GM13976 (cell line): Measurements from ENCODE around the gene AADAC.
"Not testable (repeated sequence)": the region's sequence is repeated elsewhere in the genome, so short reads cannot be mapped to it uniquely, and the experiment has no call there.

Source experiments
- DNase-seq: peaks from one replicate; pipeline ENCODE4 v3.0.0; 2012; ENCODE audit warnings: low spot score
- in situ Hi-C: fragments of 300-500 bp; cut with MboI; formaldehyde crosslinking; loops from one replicate; pipeline ENCODE4 v1.12.0; 2022; ENCODE audit warnings: low sequenced_read_pairs, mixed read lengths, inconsistent platforms; ENCODE audit not compliant: unreplicated experiment
- TF ChIP-seq, protein P1 (sequence below): IDR thresholded peaks from 2 replicates; pipeline ENCODE4 v1.5.1; 2012; ENCODE audit warnings: borderline replicate concordance, mild to moderate bottlenecking; ENCODE audit not compliant: insufficient read depth; ENCODE audit errors: extremely low read depth, missing control alignments, control extremely low read depth

AADAC gene

DNA sequence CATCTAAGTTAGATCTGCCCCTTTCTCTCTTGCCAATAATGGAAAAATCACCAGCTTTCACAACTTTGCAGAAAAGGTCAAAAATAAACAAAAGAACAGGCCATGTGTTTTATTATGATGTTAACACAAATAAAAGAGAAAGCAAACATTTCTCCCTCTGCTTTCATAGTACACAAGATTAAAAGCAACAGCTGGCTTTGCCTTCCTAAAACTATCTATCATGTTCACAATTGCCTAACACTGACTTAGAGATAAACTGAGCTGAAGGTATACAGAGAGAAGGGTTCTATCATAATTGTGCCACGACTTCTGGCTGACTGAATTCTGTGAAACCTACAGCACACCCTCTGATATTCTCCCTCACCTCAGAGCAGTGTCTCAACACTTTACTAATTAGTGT, 29.4 kb downstream of the AADAC start:
- in situ Hi-C loops, result loop anchor here (10.0 kb wide), 1 partner anchor 72 kb away; no protein-coding TSS in a partner anchor
- DNase-seq, result no peak
- TF ChIP-seq, protein P1, sequence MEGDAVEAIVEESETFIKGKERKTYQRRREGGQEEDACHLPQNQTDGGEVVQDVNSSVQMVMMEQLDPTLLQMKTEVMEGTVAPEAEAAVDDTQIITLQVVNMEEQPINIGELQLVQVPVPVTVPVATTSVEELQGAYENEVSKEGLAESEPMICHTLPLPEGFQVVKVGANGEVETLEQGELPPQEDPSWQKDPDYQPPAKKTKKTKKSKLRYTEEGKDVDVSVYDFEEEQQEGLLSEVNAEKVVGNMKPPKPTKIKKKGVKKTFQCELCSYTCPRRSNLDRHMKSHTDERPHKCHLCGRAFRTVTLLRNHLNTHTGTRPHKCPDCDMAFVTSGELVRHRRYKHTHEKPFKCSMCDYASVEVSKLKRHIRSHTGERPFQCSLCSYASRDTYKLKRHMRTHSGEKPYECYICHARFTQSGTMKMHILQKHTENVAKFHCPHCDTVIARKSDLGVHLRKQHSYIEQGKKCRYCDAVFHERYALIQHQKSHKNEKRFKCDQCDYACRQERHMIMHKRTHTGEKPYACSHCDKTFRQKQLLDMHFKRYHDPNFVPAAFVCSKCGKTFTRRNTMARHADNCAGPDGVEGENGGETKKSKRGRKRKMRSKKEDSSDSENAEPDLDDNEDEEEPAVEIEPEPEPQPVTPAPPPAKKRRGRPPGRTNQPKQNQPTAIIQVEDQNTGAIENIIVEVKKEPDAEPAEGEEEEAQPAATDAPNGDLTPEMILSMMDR, result no peak

DNA sequence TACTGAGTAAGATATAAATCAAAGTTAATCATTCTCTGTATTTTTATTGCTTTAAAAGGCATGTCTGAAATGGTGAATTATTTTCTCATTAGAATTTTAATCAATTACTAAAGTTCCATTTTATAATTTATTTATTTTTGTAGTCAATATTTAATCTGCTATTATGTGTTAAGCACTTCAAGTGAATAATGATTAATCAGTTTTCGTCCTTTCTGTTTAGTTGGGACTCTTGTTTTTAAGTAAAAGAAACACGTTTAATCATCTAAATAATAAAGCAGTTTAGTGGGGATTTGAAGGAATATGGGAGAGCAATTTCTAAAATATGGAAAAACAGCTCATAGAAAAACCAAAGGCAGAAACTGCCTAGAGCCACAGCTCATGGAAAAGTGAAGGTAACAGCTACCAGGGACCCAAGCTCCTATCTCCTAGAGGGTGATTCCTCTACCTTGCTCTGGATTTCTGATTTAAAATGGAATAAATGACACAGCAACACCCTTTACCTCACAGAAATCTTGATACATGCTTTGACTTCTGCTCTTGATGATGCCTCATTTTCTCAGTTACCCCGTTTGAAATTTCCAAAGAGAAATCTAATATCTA, 31.5 kb downstream of the AADAC start:
- in situ Hi-C loops, result loop anchor here (10.0 kb wide), 1 partner anchor 69 kb away; no protein-coding TSS in a partner anchor
- TF ChIP-seq, protein P1, result no peak
- no peak for DNase-seq

DNA sequence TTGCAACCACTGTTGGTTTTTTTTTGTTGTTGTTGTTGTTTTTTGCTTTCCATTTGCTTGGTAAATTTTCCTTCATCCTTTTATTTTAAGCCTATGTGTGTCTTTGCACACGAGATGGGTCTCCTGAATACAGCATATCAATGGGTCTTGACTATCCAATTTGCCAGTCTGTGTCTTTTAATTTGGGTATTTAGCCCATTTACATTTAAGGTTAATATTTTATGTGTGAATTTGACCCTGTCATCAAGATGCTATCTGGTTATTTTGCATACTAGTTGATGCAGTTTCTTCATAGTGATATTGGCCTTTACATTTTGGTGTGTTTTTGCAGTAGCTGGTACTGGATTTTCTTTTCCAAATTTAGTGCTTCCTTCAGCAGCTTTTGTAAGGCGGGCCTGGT, 36.1 kb downstream of the AADAC start:
- DNase-seq, in situ Hi-C loops: not testable (repeated sequence)

DNA sequence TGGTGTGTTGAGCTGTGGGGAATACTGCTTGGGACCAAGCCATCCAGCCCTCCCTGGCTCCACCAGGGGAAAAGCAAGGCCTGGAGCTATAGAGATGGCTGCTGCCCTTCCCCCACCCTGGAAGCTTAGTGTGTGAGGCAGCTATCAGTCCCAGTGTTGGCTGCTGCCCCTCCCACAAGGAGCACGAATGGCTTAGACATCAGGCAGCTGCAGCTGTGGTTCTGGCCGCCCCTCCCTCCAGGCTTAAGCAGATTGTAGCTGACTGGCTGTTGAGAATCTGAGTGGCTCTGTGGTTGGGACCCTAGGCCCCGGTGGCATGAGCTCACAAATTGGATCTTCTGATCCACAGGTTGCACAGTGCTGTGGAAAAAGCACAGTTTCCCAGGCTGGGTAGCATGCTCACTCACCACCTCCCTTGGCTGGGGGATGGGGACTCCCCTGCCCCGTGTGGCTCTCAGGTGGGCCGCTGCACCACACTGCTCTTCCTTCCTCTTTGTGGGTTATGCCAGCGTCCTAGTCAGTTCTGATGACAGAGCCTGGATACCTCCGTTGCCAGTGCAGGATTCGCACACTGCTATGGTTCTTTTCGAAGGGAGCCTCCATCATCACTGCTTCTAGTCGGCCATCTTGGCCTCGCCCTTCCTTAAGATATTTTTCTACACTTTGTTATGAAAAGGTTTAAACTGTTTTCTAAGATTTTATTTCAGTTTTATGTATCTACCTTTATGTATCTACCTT, 38.3 kb downstream of the AADAC start:
- in situ Hi-C loops, result no loop called here
- TF ChIP-seq, protein P1, result no peak
- DNase-seq, result no peak

DNA sequence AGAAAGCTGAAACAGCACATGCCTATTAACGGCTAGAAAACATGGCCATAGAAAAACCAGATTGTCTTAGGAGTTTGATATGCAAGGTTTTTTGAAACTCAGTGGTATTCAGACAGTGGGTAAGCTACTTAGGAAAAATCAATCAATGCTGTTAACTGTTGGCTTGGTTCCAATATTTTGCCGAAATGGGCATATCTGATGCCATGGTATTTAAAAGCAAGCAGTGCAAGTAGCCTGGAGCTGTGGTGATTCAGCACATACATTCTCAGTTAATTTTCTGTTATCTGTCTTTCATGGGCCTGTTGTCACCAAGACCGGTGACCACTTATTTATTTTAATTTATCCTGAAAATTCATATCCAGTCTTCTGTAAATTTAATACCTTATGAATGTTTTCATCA, 42.2 kb downstream of the AADAC start:
- in situ Hi-C loops, result no loop called here
- DNase-seq, result no peak
- TF ChIP-seq, protein P1, result no peak

DNA sequence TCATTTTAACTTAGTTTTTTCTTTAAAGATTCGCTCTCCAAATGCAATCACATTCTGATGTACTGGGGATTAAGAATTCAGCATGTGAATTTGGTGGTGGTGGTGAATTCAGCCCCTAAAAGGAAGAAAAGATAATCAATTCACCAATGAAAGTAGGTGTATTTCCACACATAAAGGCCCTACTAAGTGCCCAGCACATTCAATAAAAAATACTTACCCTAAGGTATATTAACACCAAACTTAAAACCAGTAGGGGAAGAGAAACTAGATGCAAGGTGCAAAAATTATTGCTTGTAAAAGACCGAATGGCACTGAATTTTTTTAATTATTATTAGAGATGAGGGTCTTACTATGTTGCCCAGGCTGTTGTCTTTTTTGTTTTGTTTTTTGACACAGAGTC, 42.7 kb downstream of the AADAC start:
- in situ Hi-C loops, result no loop called here
- TF ChIP-seq, protein P1, result no peak
- DNase-seq, result no peak

DNA sequence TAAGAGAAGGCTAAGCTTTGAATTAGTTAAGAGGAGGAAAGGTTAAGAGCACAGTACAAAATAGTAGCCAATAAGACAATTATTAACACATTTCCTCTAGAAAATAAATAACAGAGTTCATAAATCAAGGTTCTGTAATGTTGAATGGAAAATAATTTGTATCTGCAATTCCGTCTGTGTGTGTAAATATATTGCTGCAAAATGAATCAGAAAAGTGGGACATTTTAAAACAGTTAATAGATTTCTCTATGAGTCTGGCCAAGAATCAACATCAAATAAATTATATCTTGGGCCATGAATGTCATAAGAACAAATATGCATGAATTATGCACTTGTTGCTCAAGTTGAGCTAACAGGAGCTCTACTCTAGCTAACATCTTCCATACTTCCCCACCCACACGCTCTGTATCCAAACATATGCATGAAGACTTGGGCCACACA, 45.3 kb downstream of the AADAC start:
- no peak for DNase-seq
- in situ Hi-C loops, result no loop called here
- TF ChIP-seq, protein P1, result no peak
